ENCODE data around the gene ASCC2. TPM values are rescaled to one million over a fixed set of nuclear protein-coding genes. Genes with fewer than 3 reads are reported as not detected.

Gene ASCC2
- total and polyA plus RNA-seq, 2 experiments from 2014 or later: 33.3 to 51.4 TPM

GRCh38 chr22:29885610-29886009, 47.5 kb upstream of the ASCC2 start:
- no peaks in the 10 kb centered on the region for H3K9me2 ChIP-seq (ENCODE audit: insufficient read depth)
- H4K20me1 ChIP-seq (ENCODE audit: insufficient read depth): no peaks in the 10 kb centered on the region; the same call in 1 of the 2 replicates
- no peak overlapping the region for H3K4me3 ChIP-seq
- peaks cover 73% of the 10 kb centered on the region for H3K79me2 ChIP-seq (ENCODE audit: insufficient read depth)
- H3K36me3 ChIP-seq (ENCODE audit: low read depth): no peaks in the 10 kb centered on the region
- H3K27ac ChIP-seq: no peak overlapping the region
- 0 out of 2 replicates have a peak, but pooled peaks cover 4% of the 10 kb centered on the region for H3F3A ChIP-seq (ENCODE audit: insufficient read depth)
- WGBS, 2 experiments (ENCODE audit: low coverage in 1 of 2, low lambda C conversion rate in 2 of 2, missing lambda C conversion rate in 2 of 2): 85% methylated on average over 4 of the region's 4 CpGs
- no peaks in the 10 kb centered on the region for H3K27me3 ChIP-seq (replicated peaks; ENCODE audit: insufficient read depth)
- TF ChIP-seq EZH2phosphoT487 (IDR thresholded peaks at IDR 0.05; ENCODE audit: insufficient read depth, low read depth) (no peak), EZH2 (IDR thresholded peaks at IDR 0.05; ENCODE audit: insufficient read depth, poor library complexity, severe bottlenecking) (no peak)
- no peak for DNase-seq
- H3K4me1 ChIP-seq (ENCODE audit: insufficient read depth): peaks cover 20% of the 10 kb centered on the region; the same call in 1 of the 2 replicates
- no peak overlapping the region for H2AFZ ChIP-seq
- no peak overlapping the region for H3K9ac ChIP-seq
- in situ Hi-C loops (cut with MboI): no loop called here
- H3K4me2 ChIP-seq (ENCODE audit: unreplicated experiment): no peak overlapping the region
- no peaks in the 10 kb centered on the region for H3K9me3 ChIP-seq (ENCODE audit: low read depth)

DNA sequence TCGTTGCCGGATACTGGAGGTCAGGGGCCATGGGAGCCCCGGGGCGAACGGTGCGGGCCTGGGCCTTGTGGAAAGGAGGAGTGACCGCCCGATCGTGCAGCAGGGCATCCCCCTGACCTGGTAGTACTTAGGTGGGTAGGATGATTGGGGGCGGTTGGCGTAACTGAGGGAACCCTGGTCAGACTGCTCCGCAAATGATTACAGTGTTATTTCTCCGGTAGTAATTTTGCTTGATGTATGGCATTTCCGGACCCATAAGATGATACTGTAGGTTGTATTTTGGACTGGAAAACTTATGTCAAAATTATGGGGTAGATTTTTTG, 45.7 kb upstream of the ASCC2 start:
- Histone ChIP-seq H3K4me3 (peak overlapping the region; percentile 75), H4K20me1 (ENCODE audit: insufficient read depth) (no peaks in the 10 kb centered on the region; the same call in 1 of the 2 replicates), H3K27ac (peak overlapping the region; percentile 61), H3K9ac (peak overlapping the region; percentile 86), H3K9me2 (ENCODE audit: insufficient read depth) (no peaks in the 10 kb centered on the region), H3K79me2 (ENCODE audit: insufficient read depth) (peaks cover 54% of the 10 kb centered on the region), H2AFZ (peak overlapping the region; percentile 69), H3K4me1 (ENCODE audit: insufficient read depth) (peaks cover 20% of the 10 kb centered on the region; the same call in 1 of the 2 replicates), H3K9me3 (ENCODE audit: low read depth) (no peaks in the 10 kb centered on the region), H3K27me3 (replicated peaks; ENCODE audit: insufficient read depth) (no peaks in the 10 kb centered on the region), H3K4me2 (ENCODE audit: unreplicated experiment) (peak overlapping the region; percentile 90), H3K36me3 (ENCODE audit: low read depth) (no peaks in the 10 kb centered on the region), H3F3A (ENCODE audit: insufficient read depth) (0 out of 2 replicates have a peak, but pooled peaks cover 4% of the 10 kb centered on the region)
- 1 to 4% methylated on average over 13 to 14 of the region's 14 CpGs for WGBS, 2 experiments (ENCODE audit: low coverage in 1 of 2, low lambda C conversion rate in 2 of 2, missing lambda C conversion rate in 2 of 2)
- in situ Hi-C loops (cut with MboI): no loop called here
- no peak for DNase-seq
- TF ChIP-seq EZH2 (IDR thresholded peaks at IDR 0.05; ENCODE audit: insufficient read depth, poor library complexity, severe bottlenecking) (no peak), EZH2phosphoT487 (IDR thresholded peaks at IDR 0.05; ENCODE audit: insufficient read depth, low read depth) (no peak)

DNA sequence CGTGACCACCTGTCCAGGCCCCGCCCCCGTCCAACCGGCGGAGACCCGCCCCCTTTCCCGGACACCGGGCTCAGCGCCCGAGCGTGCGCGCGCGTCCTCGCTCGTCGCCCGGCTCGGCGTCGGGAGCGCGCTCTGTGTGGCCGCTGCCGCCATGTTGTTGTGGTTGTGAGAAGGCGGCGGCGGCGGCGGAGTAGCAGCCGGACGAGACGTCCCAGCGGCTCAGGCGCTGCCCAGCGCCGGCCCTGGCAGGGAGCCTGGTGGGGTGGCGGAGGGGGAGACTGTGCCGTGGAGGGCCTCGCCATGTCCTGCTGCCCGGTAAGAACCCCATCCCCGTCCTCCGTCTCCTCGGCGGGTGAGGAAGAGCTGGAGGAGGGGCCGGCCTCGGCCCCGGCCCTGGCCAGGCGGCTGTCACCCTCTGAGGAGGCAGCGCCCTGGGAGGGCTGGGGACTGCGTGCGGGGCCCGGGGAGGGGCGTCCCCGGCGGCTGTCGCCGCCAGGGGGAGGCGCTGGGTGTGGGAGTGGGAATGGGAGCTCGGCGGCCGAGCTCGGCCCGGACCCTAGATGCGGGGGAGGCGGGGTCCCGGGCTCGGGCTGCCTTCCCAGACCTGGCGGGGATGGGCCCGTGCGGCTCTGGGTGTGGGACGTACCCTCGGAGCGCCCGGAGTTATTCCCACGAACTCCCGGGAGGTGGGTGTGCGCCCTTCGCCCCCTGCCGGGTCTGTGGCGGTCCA, 45.1 kb upstream of the ASCC2 start, which contains the start of gene MTMR3:
Gene MTMR3, plus strand, starts transcription at position 130 of the 730 bp plus-strand sequence. CDS start 87,886 bp downstream, outside the sequence.
- no peaks in the 10 kb centered on the region for H3K9me2 ChIP-seq (ENCODE audit: insufficient read depth)
- TF ChIP-seq EZH2phosphoT487 (IDR thresholded peaks at IDR 0.05; ENCODE audit: insufficient read depth, low read depth) (no peak), EZH2 (IDR thresholded peaks at IDR 0.05; ENCODE audit: insufficient read depth, poor library complexity, severe bottlenecking) (no peak)
- peaks cover 49% of the 10 kb centered on the region for H3K79me2 ChIP-seq (ENCODE audit: insufficient read depth)
- H3F3A ChIP-seq (ENCODE audit: insufficient read depth): 0 out of 2 replicates have a peak, but pooled peaks cover 4% of the 10 kb centered on the region
- peak within 1 kb of the TSS; percentile 75 for H3K4me3 ChIP-seq
- H3K27me3 ChIP-seq (replicated peaks; ENCODE audit: insufficient read depth): no peaks in the 10 kb centered on the region
- peak within 1 kb of the TSS; percentile 90 for H3K4me2 ChIP-seq (ENCODE audit: unreplicated experiment)
- no peaks in the 10 kb centered on the region for H3K9me3 ChIP-seq (ENCODE audit: low read depth)
- WGBS, 2 experiments (ENCODE audit: low coverage in 1 of 2, low lambda C conversion rate in 2 of 2, missing lambda C conversion rate in 2 of 2): 1% methylated on average over 43 to 51 of the region's 82 CpGs
- peaks cover 20% of the 10 kb centered on the region; the same call in 1 of the 2 replicates for H3K4me1 ChIP-seq (ENCODE audit: insufficient read depth)
- no peaks in the 10 kb centered on the region; the same call in 1 of the 2 replicates for H4K20me1 ChIP-seq (ENCODE audit: insufficient read depth)
- H3K36me3 ChIP-seq (ENCODE audit: low read depth): no peaks in the 10 kb centered on the region
- H3K9ac ChIP-seq: peak within 1 kb of the TSS; percentile 86
- in situ Hi-C loops (cut with MboI): no loop called here
- peak within 1 kb of the TSS; percentile 69 for H2AFZ ChIP-seq
- peak within 1 kb of the TSS; percentile 61 for H3K27ac ChIP-seq
- DNase-seq: peak; percentile 92

- Histone ChIP-seq H4K20me1 (ENCODE audit: insufficient read depth) (no peaks in the 10 kb centered on the region; the same call in 1 of the 2 replicates), H3K4me3 (peak overlapping the region; percentile 75), H3K79me2 (ENCODE audit: insufficient read depth) (peaks cover 43% of the 10 kb centered on the region), H3K27ac (no peak overlapping the region), H3K9me2 (ENCODE audit: insufficient read depth) (no peaks in the 10 kb centered on the region), H2AFZ (no peak overlapping the region), H3K27me3 (replicated peaks; ENCODE audit: insufficient read depth) (no peaks in the 10 kb centered on the region), H3K9ac (no peak overlapping the region), H3K9me3 (ENCODE audit: low read depth) (no peaks in the 10 kb centered on the region), H3K4me2 (ENCODE audit: unreplicated experiment) (peak overlapping the region; percentile 53), H3K4me1 (ENCODE audit: insufficient read depth) (peaks cover 23% of the 10 kb centered on the region), H3K36me3 (ENCODE audit: low read depth) (no peaks in the 10 kb centered on the region), H3F3A (ENCODE audit: insufficient read depth) (0 out of 2 replicates have a peak, but pooled peaks cover 4% of the 10 kb centered on the region)
- TF ChIP-seq EZH2phosphoT487 (IDR thresholded peaks at IDR 0.05; ENCODE audit: insufficient read depth, low read depth) (no peak), EZH2 (IDR thresholded peaks at IDR 0.05; ENCODE audit: insufficient read depth, poor library complexity, severe bottlenecking) (no peak)
- in situ Hi-C loops (cut with MboI): no loop called here
- 9% methylated on average over 3 to 5 of the region's 5 CpGs for WGBS, 2 experiments (ENCODE audit: low coverage in 1 of 2, low lambda C conversion rate in 2 of 2, missing lambda C conversion rate in 2 of 2)
- DNase-seq: no peak
Observed at GRCh38 chr22:29882716-29883044, 44.6 kb upstream of the ASCC2 start.

Measured in GM23248 (cell line).